ENCODE results near the gene SERPINA10. TPM values are rescaled to one million over a fixed set of nuclear protein-coding genes. Genes with fewer than 3 reads are reported as not detected.

SERPINA10 gene
- total and polyA plus RNA-seq, 11 donors: not detected

DNA sequence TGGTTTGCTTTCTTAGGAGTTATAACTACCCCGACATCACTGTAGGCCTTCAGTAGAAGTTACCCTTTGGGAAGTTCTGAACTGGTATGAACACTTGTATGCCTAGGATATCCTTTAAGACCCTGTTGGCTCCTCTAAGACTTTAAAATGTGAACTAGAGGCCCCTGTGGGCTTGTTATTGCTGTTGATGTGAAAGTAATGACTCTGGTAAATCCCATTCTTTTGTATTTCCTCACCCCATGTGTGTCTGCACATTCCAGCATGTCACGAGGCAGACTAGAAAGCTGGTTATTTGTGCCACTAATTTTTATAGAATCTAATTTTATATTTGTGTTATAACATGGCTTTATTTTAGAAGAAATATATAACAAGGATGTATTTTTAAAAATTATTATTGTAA, 48.9 kb downstream of the SERPINA10 start:
- intact Hi-C loops (cut with DNase I): no loop called here
- ATAC-seq: no peak
- Histone ChIP-seq H3K4me3 (no peak overlapping the region), H3K27ac (no peak overlapping the region), H3K4me1 (no peaks in the 10 kb centered on the region), H3K36me3 (no peaks in the 10 kb centered on the region), H3K9me3 (no peaks in the 10 kb centered on the region), H3K27me3 (no peaks in the 10 kb centered on the region)
- TF ChIP-seq, protein P1, sequence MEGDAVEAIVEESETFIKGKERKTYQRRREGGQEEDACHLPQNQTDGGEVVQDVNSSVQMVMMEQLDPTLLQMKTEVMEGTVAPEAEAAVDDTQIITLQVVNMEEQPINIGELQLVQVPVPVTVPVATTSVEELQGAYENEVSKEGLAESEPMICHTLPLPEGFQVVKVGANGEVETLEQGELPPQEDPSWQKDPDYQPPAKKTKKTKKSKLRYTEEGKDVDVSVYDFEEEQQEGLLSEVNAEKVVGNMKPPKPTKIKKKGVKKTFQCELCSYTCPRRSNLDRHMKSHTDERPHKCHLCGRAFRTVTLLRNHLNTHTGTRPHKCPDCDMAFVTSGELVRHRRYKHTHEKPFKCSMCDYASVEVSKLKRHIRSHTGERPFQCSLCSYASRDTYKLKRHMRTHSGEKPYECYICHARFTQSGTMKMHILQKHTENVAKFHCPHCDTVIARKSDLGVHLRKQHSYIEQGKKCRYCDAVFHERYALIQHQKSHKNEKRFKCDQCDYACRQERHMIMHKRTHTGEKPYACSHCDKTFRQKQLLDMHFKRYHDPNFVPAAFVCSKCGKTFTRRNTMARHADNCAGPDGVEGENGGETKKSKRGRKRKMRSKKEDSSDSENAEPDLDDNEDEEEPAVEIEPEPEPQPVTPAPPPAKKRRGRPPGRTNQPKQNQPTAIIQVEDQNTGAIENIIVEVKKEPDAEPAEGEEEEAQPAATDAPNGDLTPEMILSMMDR (IDR thresholded peaks at IDR 0.05): no peak
- no peak for TF ChIP-seq POLR2A (IDR thresholded peaks at IDR 0.05)
- WGBS, 4 donors: 89 to 96% (median 90%) methylated on average over 2 of the region's 2 CpGs
- no peak for DNase-seq

DNA sequence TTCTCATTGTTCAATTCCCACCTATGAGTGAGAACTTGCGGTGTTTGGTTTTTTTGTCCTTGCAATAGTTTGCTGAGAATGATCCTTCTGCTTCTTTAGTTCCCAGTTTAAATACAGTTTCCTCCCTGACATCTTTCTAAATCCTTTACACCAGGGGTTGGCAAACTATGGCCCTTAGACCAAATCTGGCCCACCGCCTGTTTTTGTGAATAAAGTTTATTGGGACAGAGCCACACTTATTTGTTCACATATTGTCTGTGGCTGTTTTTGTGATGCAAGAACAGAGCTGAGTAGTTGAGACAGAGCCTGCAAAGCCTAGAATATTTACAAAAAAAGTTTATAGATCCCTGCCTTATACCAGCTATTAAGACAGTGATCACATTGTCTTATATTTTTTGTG, 53.7 kb downstream of the SERPINA10 start:
- Histone ChIP-seq H3K9me3 (no peaks in the 10 kb centered on the region), H3K27me3 (no peaks in the 10 kb centered on the region), H3K36me3 (no peaks in the 10 kb centered on the region), H3K27ac (no peak overlapping the region), H3K4me3 (no peak overlapping the region), H3K4me1 (no peaks in the 10 kb centered on the region)
- 87 to 92% (median 90%) methylated on average over 2 of the region's 2 CpGs for WGBS, 4 donors
- intact Hi-C loops (cut with DNase I): no loop called here
- no peak for DNase-seq
- TF ChIP-seq, protein P1 (IDR thresholded peaks at IDR 0.05): no peak
- TF ChIP-seq POLR2A (IDR thresholded peaks at IDR 0.05): no peak
- no peak for ATAC-seq

DNA sequence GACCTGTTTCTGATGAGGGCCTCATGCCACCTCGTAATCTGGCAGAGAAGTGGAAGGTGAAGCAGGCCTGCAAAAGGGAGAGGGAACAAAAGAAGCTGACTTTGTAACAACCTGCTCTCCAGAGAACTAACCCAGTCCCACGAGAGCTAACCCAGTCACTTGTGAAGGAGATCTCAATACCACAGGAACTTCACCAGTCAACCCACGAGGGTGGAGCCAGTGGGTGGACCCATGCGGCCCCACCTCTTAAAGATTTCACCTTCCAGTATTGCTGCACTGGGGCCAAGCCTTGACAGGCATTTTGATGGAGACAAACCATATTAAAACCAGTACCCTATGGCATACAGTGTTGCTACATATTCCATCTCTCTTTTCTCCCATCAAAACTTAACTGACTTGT, 55.1 kb downstream of the SERPINA10 start:
- intact Hi-C loops (cut with DNase I): no loop called here
- DNase-seq (no peak), ATAC-seq (no peak)
- no peaks in the 10 kb centered on the region for H3K4me1 ChIP-seq
- no peaks in the 10 kb centered on the region for H3K9me3 ChIP-seq
- no peak overlapping the region for H3K27ac ChIP-seq
- H3K36me3 ChIP-seq: no peaks in the 10 kb centered on the region
- WGBS, 4 donors: 77 to 81% (median 79%) methylated on average over 4 of the region's 4 CpGs
- no peaks in the 10 kb centered on the region for H3K27me3 ChIP-seq
- TF ChIP-seq, protein P1 (IDR thresholded peaks at IDR 0.05): no peak
- TF ChIP-seq POLR2A (IDR thresholded peaks at IDR 0.05): no peak
- no peak overlapping the region for H3K4me3 ChIP-seq

DNA sequence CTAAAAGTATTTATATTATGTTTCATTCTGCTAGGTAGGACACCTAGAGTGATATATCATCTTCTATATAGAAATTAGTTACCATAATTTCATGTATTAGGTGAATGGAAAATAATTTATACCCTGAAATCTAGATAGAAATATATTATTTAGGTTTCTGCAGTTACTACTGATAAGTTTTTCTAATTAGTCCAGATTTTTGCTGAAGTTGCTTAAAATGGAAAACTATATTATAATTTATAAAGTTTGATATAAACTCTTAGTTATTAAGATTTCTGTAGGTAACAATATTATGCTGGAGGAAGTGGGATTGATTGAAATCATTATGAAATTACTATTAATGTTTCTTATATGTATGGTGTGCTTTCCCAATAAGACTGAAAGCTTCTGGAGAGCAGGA, 56.0 kb downstream of the SERPINA10 start:
- H3K4me1 ChIP-seq: no peaks in the 10 kb centered on the region
- H3K36me3 ChIP-seq: no peaks in the 10 kb centered on the region

More for the DNA sequence above, 56.0 kb downstream of the SERPINA10 start:
- intact Hi-C loops (cut with DNase I): no loop called here
- no peak for DNase-seq
- no peaks in the 10 kb centered on the region for H3K9me3 ChIP-seq
- no peak overlapping the region for H3K27ac ChIP-seq
- ATAC-seq: no peak
- H3K27me3 ChIP-seq: no peaks in the 10 kb centered on the region
- TF ChIP-seq POLR2A (IDR thresholded peaks at IDR 0.05): no peak
- TF ChIP-seq, protein P1 (IDR thresholded peaks at IDR 0.05): no peak
- no peak overlapping the region for H3K4me3 ChIP-seq

Other genes with a start within 250 kb of the SERPINA10 start
- gene DDX24, start 212.1 kb downstream of the SERPINA10 start, total RNA-seq: 100 to 1,000 TPM; 161 to 268 (median 209) TPM
- 100 to 1,000 TPM; 113 to 123 TPM for gene DDX24, start 212.1 kb downstream of the SERPINA10 start, polyA plus RNA-seq
- 10 to 100 TPM in 7 of 9 donors, 1 to 10 TPM in 2; 8.9 to 30.8 (median 16.0) TPM for gene IFI27L1, start 212.0 kb downstream of the SERPINA10 start, total RNA-seq
- gene IFI27L1, start 212.0 kb downstream of the SERPINA10 start, polyA plus RNA-seq: 10 to 100 TPM; 19.4 to 45.0 TPM
- 100 to 1,000 TPM; 135 to 458 (median 177) TPM for gene IFI27, start 182.5 kb downstream of the SERPINA10 start, total RNA-seq
- 100 to 1,000 TPM; 446 to 469 TPM for gene IFI27, start 182.5 kb downstream of the SERPINA10 start, polyA plus RNA-seq
- 100 to 1,000 TPM in 1 of 9 donors, 10 to 100 TPM in 8; 44.8 to 102 (median 61.4) TPM for gene IFI27L2, start 163.7 kb downstream of the SERPINA10 start, total RNA-seq
- gene IFI27L2, start 163.7 kb downstream of the SERPINA10 start, polyA plus RNA-seq: 10 to 100 TPM; 68.9 to 71.3 TPM
- 1 to 10 TPM in 1 of 9 donors, under 1 TPM in 3, not detected in 5; 0.06 to 1.0 (median 0.66) TPM for gene PPP4R4, start 118.9 kb downstream of the SERPINA10 start, total RNA-seq
- under 1 TPM in 1 of 2 donors, not detected in 1; 0.40 TPM for gene PPP4R4, start 118.9 kb downstream of the SERPINA10 start, polyA plus RNA-seq
- gene SERPINA6, start 30.1 kb upstream of the SERPINA10 start, total RNA-seq: not detected
- not detected for gene SERPINA6, start 30.1 kb upstream of the SERPINA10 start, polyA plus RNA-seq
- not detected for gene SERPINA2, start 73.4 kb upstream of the SERPINA10 start, total RNA-seq
- not detected for gene SERPINA2, start 73.4 kb upstream of the SERPINA10 start, polyA plus RNA-seq
- 10 to 100 TPM in 2 of 9 donors, 1 to 10 TPM in 7; 1.7 to 53.4 (median 4.4) TPM for gene SERPINA1, start 95.3 kb upstream of the SERPINA10 start, total RNA-seq
- gene SERPINA1, start 95.3 kb upstream of the SERPINA10 start, polyA plus RNA-seq: 1 to 10 TPM in 1 of 2 donors, under 1 TPM in 1; 0.99 to 8.7 TPM
- gene SERPINA11, start 159.5 kb upstream of the SERPINA10 start, total RNA-seq: not detected
- not detected for gene SERPINA11, start 159.5 kb upstream of the SERPINA10 start, polyA plus RNA-seq
- gene SERPINA9, start 182.9 kb upstream of the SERPINA10 start, total RNA-seq: not detected
- gene SERPINA9, start 182.9 kb upstream of the SERPINA10 start, polyA plus RNA-seq: not detected
- gene SERPINA12, start 216.2 kb upstream of the SERPINA10 start, total RNA-seq: not detected
- gene SERPINA12, start 216.2 kb upstream of the SERPINA10 start, polyA plus RNA-seq: not detected

All from heart left ventricle (tissue), 16 donors.